Astrocyte (in vitro differentiated cells and primary cell): ENCODE results near the gene CNTNAP1. TPM values are rescaled to one million over a fixed set of nuclear protein-coding genes. Genes with fewer than 3 reads are reported as not detected.

Source experiments
- DNase-seq: peaks from one replicate; pipeline ENCODE4 v3.0.0-alpha.2; 2010; ENCODE audit warnings: low read depth
- FAIRE-seq: peaks from 2 replicates; lab custom pipeline; 2011; peaks lifted over from hg19 to GRCh38; lab: Jason Lieb, UNC
- H2AFZ ChIP-seq: 2 replicates; pipeline ENCODE4 v1.6.0; 2012; ENCODE audit warnings: low read depth, low read length, inconsistent platforms
- H3K27ac ChIP-seq: 2 replicates; pipeline ENCODE4 v1.5.1; 2011; ENCODE audit warnings: low read depth, low read length, inconsistent platforms
- H3K27me3 ChIP-seq: 2 replicates; pipeline ENCODE4 v1.6.0; 2011; ENCODE audit warnings: low read length, inconsistent platforms; ENCODE audit not compliant: insufficient read depth
- H3K36me3 ChIP-seq: 2 replicates; pipeline ENCODE4 v1.5.1; 2011; ENCODE audit warnings: low read length, inconsistent platforms; ENCODE audit not compliant: insufficient read depth
- H3K4me1 ChIP-seq: 2 replicates; pipeline ENCODE4 v1.5.1; 2011; ENCODE audit warnings: low read length, inconsistent platforms; ENCODE audit not compliant: insufficient read depth
- H3K4me2 ChIP-seq: 2 replicates; pipeline ENCODE4 v1.6.0; 2012; ENCODE audit warnings: low read length, inconsistent platforms
- H3K4me3 ChIP-seq: 2 replicates; pipeline ENCODE4 v1.5.1; 2011; ENCODE audit warnings: low read depth, mild to moderate bottlenecking, low read length, inconsistent platforms; ENCODE audit not compliant: insufficient read depth
- H3K79me2 ChIP-seq: 2 replicates; pipeline ENCODE4 v1.6.0; 2012; ENCODE audit warnings: mild to moderate bottlenecking, low read length, inconsistent platforms; ENCODE audit not compliant: insufficient read depth
- H3K9ac ChIP-seq: 2 replicates; pipeline ENCODE4 v1.6.0; 2012; ENCODE audit warnings: mild to moderate bottlenecking, low read length, inconsistent platforms
- H3K9me3 ChIP-seq: 2 replicates; pipeline ENCODE4 v1.5.1; 2012; ENCODE audit warnings: low read depth, mild to moderate bottlenecking, low read length, inconsistent platforms; ENCODE audit not compliant: insufficient read depth
- H4K20me1 ChIP-seq: 2 replicates; pipeline ENCODE4 v1.6.0; 2012; ENCODE audit warnings: low read length, inconsistent platforms; ENCODE audit not compliant: insufficient read depth
- H3K27ac Mint-ChIP-seq: one replicate; pipeline ENCODE4 v1.8.0; 2021; ENCODE audit warnings: mild to moderate bottlenecking, mixed read lengths; ENCODE audit not compliant: unreplicated experiment
- H3K27me3 Mint-ChIP-seq: one replicate; pipeline ENCODE4 v1.8.0; 2021; ENCODE audit warnings: low read depth, mixed read lengths; ENCODE audit not compliant: unreplicated experiment
- H3K36me3 Mint-ChIP-seq: one replicate; pipeline ENCODE4 v1.8.0; 2021; ENCODE audit warnings: low read depth, mixed read lengths; ENCODE audit not compliant: unreplicated experiment
- H3K4me1 Mint-ChIP-seq: one replicate; pipeline ENCODE4 v1.8.0; 2021; ENCODE audit warnings: low read depth, mixed read lengths; ENCODE audit not compliant: unreplicated experiment
- H3K4me3 Mint-ChIP-seq: one replicate; pipeline ENCODE4 v1.8.0; 2021; ENCODE audit warnings: mild to moderate bottlenecking, moderate library complexity, mixed read lengths; ENCODE audit not compliant: unreplicated experiment
- H3K9me3 Mint-ChIP-seq: one replicate; pipeline ENCODE4 v1.8.0; 2021; ENCODE audit warnings: mild to moderate bottlenecking, mixed read lengths; ENCODE audit not compliant: unreplicated experiment
- CTCF ChIP-seq: IDR thresholded peaks from 2 replicates; pipeline ENCODE4 v1.5.1; 2011; ENCODE audit warnings: low read depth, mild to moderate bottlenecking, inconsistent platforms, low read length, moderate library complexity; ENCODE audit not compliant: insufficient read depth
- EZH2 ChIP-seq: IDR thresholded peaks from 2 replicates; pipeline ENCODE4 v1.6.1; 2012; ENCODE audit warnings: mild to moderate bottlenecking, low read length, inconsistent platforms; ENCODE audit not compliant: insufficient read depth
- total RNA-seq: library from RNA; stranded (reverse); gene quantifications from 2 replicates; pipeline ENCODE4 v1.2.1, GENCODE V29; 2021

Gene CNTNAP1
- total RNA-seq, 1 donor from 2014 or later: 16.4 TPM

- H3K9me3 Mint-ChIP-seq: no peaks in the 10 kb centered on the region
- H3K4me1 Mint-ChIP-seq: peaks cover 5% of the 10 kb centered on the region
- H3K36me3 Mint-ChIP-seq: peaks cover 25% of the 10 kb centered on the region
- H3K27me3 Mint-ChIP-seq: no peaks in the 10 kb centered on the region
- H3K4me2 ChIP-seq: no peak overlapping the region
- H3K36me3 ChIP-seq: peaks cover 8% of the 10 kb centered on the region
- no peak overlapping the region for H3K4me3 ChIP-seq
- H4K20me1 ChIP-seq: no peaks in the 10 kb centered on the region
- no peaks in the 10 kb centered on the region for H3K79me2 ChIP-seq
- TF ChIP-seq CTCF (no peak), EZH2 (no peak)
- no peaks in the 10 kb centered on the region for H3K9me3 ChIP-seq
- DNase-seq (no peak), FAIRE-seq (no peak)
- H3K4me3 Mint-ChIP-seq: peak overlapping the region; percentile 62
- H3K9ac ChIP-seq: no peak overlapping the region
- peaks cover 4% of the 10 kb centered on the region for H3K4me1 ChIP-seq
- no peak overlapping the region for H3K27ac ChIP-seq
- no peak overlapping the region for H3K27ac Mint-ChIP-seq
- no peaks in the 10 kb centered on the region for H3K27me3 ChIP-seq
- no peak overlapping the region for H2AFZ ChIP-seq
Measured at GRCh38 chr17:42697108-42697811, 14.9 kb downstream of the CNTNAP1 start.

DNA sequence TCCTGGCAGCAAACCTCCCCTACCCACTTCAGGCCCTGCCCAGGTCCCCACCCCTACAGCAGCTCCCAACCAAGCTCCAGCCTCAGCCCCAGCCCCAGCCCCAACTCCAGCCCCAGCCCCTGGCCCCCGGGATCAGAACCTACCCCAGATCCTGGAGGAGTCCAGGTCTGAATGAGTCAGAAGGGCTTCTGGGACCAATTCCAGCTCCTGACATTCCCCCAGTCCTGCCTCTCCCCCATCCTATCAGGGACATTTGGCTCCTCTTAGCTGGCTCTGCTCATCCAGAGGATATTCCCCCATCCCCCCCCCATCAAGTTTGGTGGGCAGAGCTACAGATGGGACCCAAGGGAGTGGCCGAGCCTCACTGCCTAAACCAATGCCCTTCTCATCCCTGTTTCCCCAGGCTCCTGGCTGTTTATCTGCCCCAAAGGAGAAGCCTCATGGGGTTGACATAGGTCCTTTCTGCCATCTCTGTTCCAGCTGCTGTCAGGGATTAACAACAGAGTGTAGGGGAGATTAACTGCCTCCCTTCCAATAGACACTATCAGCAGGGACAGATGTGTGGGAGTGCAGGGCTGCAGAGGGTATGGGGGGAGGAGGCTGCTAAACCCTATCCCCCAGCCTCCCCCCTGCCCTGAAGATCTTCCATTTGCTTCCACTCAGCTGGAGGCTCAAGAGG is 16.5 kb downstream of the CNTNAP1 start:
- no peak overlapping the region for H3K4me3 ChIP-seq
- H3K27ac Mint-ChIP-seq: no peak overlapping the region

More for the DNA sequence above, 16.5 kb downstream of the CNTNAP1 start:
- no peak for TF ChIP-seq CTCF
- TF ChIP-seq EZH2: no peak
- Histone ChIP-seq H3K9me3 (no peaks in the 10 kb centered on the region), H3K4me1 (peaks cover 4% of the 10 kb centered on the region), H3K36me3 (peaks cover 10% of the 10 kb centered on the region), H3K27ac (no peak overlapping the region), H3K9ac (no peak overlapping the region), H3K27me3 (no peaks in the 10 kb centered on the region), H3K4me2 (no peak overlapping the region), H3K79me2 (no peaks in the 10 kb centered on the region), H2AFZ (no peak overlapping the region), H4K20me1 (no peaks in the 10 kb centered on the region)
- DNase-seq: peak; percentile 63
- Mint-ChIP-seq H3K4me3 (no peak overlapping the region), H3K27me3 (no peaks in the 10 kb centered on the region), H3K4me1 (peaks cover 5% of the 10 kb centered on the region), H3K36me3 (peaks cover 27% of the 10 kb centered on the region), H3K9me3 (no peaks in the 10 kb centered on the region)
- no peak for FAIRE-seq
